WTC11 (cell line): ENCODE data around the gene SDK2. TPM values are rescaled to one million over a fixed set of nuclear protein-coding genes. Genes with fewer than 3 reads are reported as not detected.

Experiments used
- ATAC-seq: fragments of 200-7000 bp; cut with Tn5 transposase; 2 replicates; pipeline ENCODE4 v1.10.0; 2021; ENCODE audit warnings: mild to moderate bottlenecking, moderate library complexity
- CTCF ChIA-PET: fragments of 300-600 bp; sonication (Branson Sonifier 250); formaldehyde crosslinking; loops from one replicate; lab custom pipeline; 2021; ENCODE audit warnings: antibody characterized with exemption; lab: Charles Lee
- POLR2A ChIA-PET: fragments of 350-600 bp; sonication (Branson Sonifier 250); formaldehyde crosslinking; loops from one replicate; lab custom pipeline; 2021; ENCODE audit warnings: antibody characterized with exemption; lab: Charles Lee
- DNase-seq: peaks from one replicate; pipeline ENCODE4 v3.0.0; 2021; ENCODE audit warnings: low spot score
- H3K27ac Mint-ChIP-seq: 2 replicates; pipeline ENCODE4 v1.8.0; 2021; ENCODE audit warnings: mixed read lengths
- H3K27me3 Mint-ChIP-seq: 2 replicates; pipeline ENCODE4 v1.8.0; 2021; ENCODE audit warnings: low read depth, mild to moderate bottlenecking, moderate library complexity, mixed read lengths
- H3K36me3 Mint-ChIP-seq: 2 replicates; pipeline ENCODE4 v1.8.0; 2021; ENCODE audit warnings: mixed read lengths
- H3K4me1 Mint-ChIP-seq: 2 replicates; pipeline ENCODE4 v1.8.0; 2022; ENCODE audit warnings: mixed read lengths
- H3K4me3 Mint-ChIP-seq: 2 replicates; pipeline ENCODE4 v1.8.0; 2021; ENCODE audit warnings: mild to moderate bottlenecking, moderate library complexity, mixed read lengths
- H3K9me3 Mint-ChIP-seq: 2 replicates; pipeline ENCODE4 v1.8.0; 2021; ENCODE audit warnings: mixed read lengths
- ATF1 ChIP-seq: sonication (generic); formaldehyde crosslinking; IDR thresholded peaks from 2 replicates; pipeline ENCODE4 v1.8.1; 2023; ENCODE audit warnings: mild to moderate bottlenecking, moderate library complexity, missing genetic modification reagents
- ESRRA ChIP-seq: sonication (generic); formaldehyde crosslinking; IDR thresholded peaks from 2 replicates; pipeline ENCODE4 v1.8.1; 2022; ENCODE audit warnings: mild to moderate bottlenecking, missing genetic modification reagents, borderline replicate concordance
- MYBL2 ChIP-seq: sonication (generic); formaldehyde crosslinking; IDR thresholded peaks from 2 replicates; pipeline ENCODE4 v1.8.1; 2023; ENCODE audit warnings: mild to moderate bottlenecking, moderate library complexity, missing genetic modification reagents
- NFE2L1 ChIP-seq: sonication (generic); formaldehyde crosslinking; IDR thresholded peaks from 2 replicates; pipeline ENCODE4 v1.8.1; 2023; ENCODE audit warnings: missing genetic modification reagents
- NR1H2 ChIP-seq: sonication (generic); formaldehyde crosslinking; IDR thresholded peaks from 2 replicates; pipeline ENCODE4 v1.9.0; 2021; ENCODE audit warnings: mild to moderate bottlenecking, moderate library complexity, missing genetic modification reagents
- NR2C2 ChIP-seq: sonication (generic); formaldehyde crosslinking; IDR thresholded peaks from 2 replicates; pipeline ENCODE4 v1.8.0; 2022; ENCODE audit warnings: mild to moderate bottlenecking, missing genetic modification reagents
- RORB ChIP-seq: fragments of 250-450 bp; sonication (Bioruptor Pico); IDR thresholded peaks from 2 replicates; pipeline ENCODE4 v1.9.0; 2021; ENCODE audit warnings: mild to moderate bottlenecking
- SMAD4 ChIP-seq: sonication (generic); formaldehyde crosslinking; IDR thresholded peaks from 2 replicates; pipeline ENCODE4 v1.8.0; 2022; ENCODE audit warnings: mild to moderate bottlenecking, missing genetic modification reagents
- ZNF219 ChIP-seq: sonication (generic); formaldehyde crosslinking; IDR thresholded peaks from 2 replicates; pipeline ENCODE4 v1.8.0; 2023; ENCODE audit warnings: missing genetic modification reagents, mild to moderate bottlenecking, borderline replicate concordance
- ZNF317 ChIP-seq: sonication (generic); formaldehyde crosslinking; IDR thresholded peaks from 2 replicates; pipeline ENCODE4 v1.8.1; 2023; ENCODE audit warnings: low read depth, mild to moderate bottlenecking, moderate library complexity, missing genetic modification reagents, borderline replicate concordance
- ZNF671 ChIP-seq: fragments of 250-450 bp; sonication (Bioruptor Pico); IDR thresholded peaks from 2 replicates; pipeline ENCODE4 v1.8.0; 2021; ENCODE audit warnings: mild to moderate bottlenecking
- total RNA-seq: library from RNA; stranded (reverse); gene quantifications from 3 replicates; pipeline ENCODE4 v1.2.3, GENCODE V29; 2021
- TF ChIP-seq, protein P1 (sequence below): sonication (generic); formaldehyde crosslinking; IDR thresholded peaks from 2 replicates; pipeline ENCODE4 v1.8.0; 2022; ENCODE audit warnings: mild to moderate bottlenecking, missing genetic modification reagents
- TF ChIP-seq, protein P2 (sequence below): sonication (generic); formaldehyde crosslinking; IDR thresholded peaks from 2 replicates; pipeline ENCODE4 v1.8.1; 2022; ENCODE audit warnings: low read depth, missing genetic modification reagents, borderline replicate concordance
- TF ChIP-seq, protein P3 (sequence below): fragments of 250-450 bp; sonication (Bioruptor Pico); IDR thresholded peaks from 2 replicates; pipeline ENCODE4 v1.9.0; 2021; ENCODE audit warnings: moderate library complexity, mild to moderate bottlenecking, inconsistent platforms, borderline replicate concordance
- TF ChIP-seq, protein P4 (sequence below): sonication (generic); formaldehyde crosslinking; IDR thresholded peaks from 2 replicates; pipeline ENCODE4 v1.8.1; 2023; ENCODE audit warnings: mild to moderate bottlenecking, missing genetic modification reagents
- TF ChIP-seq, protein P5 (sequence below): sonication (generic); formaldehyde crosslinking; IDR thresholded peaks from 2 replicates; pipeline ENCODE4 v1.8.0; 2022; ENCODE audit warnings: mild to moderate bottlenecking, missing genetic modification reagents
- TF ChIP-seq, protein P6 (sequence below): sonication (generic); formaldehyde crosslinking; IDR thresholded peaks from 2 replicates; pipeline ENCODE4 v1.8.1; 2022; ENCODE audit warnings: mild to moderate bottlenecking, missing genetic modification reagents, moderate library complexity, borderline replicate concordance
- TF ChIP-seq, protein P7 (sequence below): sonication (generic); formaldehyde crosslinking; IDR thresholded peaks from 2 replicates; pipeline ENCODE4 v1.8.1; 2023; ENCODE audit warnings: mild to moderate bottlenecking, moderate library complexity, missing genetic modification reagents
- TF ChIP-seq, protein P8 (sequence below): sonication (generic); formaldehyde crosslinking; IDR thresholded peaks from 2 replicates; pipeline ENCODE4 v1.8.1; 2022; ENCODE audit warnings: mild to moderate bottlenecking, moderate library complexity, missing genetic modification reagents

The SDK2 gene
- total RNA-seq, 1 experiment from 2014 or later = 14.8 TPM

DNA sequence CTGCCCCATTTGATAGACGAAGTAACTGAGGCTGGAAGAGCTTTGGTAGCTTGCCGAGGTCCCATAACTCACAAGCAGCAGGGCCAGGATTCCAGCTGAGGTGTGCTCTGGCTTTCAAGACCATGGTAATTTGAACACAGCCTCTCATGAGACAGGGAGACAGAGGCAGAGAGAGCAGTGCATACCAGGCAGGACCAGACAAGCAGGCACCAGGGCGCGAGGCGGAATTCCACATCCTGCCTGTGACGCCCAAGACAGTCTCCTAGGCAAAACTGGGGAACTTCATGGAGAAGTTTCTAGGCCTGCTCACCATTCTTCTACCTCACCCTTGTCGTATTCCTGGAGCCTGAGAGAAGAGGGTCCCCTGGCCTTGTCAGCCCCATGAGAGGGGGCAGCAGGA lies 19.2 kb downstream of the SDK2 start (continued):
- TF ChIP-seq, protein P1, sequence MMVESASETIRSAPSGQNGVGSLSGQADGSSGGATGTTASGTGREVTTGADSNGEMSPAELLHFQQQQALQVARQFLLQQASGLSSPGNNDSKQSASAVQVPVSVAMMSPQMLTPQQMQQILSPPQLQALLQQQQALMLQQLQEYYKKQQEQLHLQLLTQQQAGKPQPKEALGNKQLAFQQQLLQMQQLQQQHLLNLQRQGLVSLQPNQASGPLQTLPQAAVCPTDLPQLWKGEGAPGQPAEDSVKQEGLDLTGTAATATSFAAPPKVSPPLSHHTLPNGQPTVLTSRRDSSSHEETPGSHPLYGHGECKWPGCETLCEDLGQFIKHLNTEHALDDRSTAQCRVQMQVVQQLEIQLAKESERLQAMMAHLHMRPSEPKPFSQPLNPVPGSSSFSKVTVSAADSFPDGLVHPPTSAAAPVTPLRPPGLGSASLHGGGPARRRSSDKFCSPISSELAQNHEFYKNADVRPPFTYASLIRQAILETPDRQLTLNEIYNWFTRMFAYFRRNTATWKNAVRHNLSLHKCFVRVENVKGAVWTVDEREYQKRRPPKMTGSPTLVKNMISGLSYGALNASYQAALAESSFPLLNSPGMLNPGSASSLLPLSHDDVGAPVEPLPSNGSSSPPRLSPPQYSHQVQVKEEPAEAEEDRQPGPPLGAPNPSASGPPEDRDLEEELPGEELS = no peak
- no peak for TF ChIP-seq NR2C2 (CRISPR knock-in tag)
- no peak for TF ChIP-seq MYBL2
- no peak for TF ChIP-seq RORB (CRISPR knock-in tag)

DNA sequence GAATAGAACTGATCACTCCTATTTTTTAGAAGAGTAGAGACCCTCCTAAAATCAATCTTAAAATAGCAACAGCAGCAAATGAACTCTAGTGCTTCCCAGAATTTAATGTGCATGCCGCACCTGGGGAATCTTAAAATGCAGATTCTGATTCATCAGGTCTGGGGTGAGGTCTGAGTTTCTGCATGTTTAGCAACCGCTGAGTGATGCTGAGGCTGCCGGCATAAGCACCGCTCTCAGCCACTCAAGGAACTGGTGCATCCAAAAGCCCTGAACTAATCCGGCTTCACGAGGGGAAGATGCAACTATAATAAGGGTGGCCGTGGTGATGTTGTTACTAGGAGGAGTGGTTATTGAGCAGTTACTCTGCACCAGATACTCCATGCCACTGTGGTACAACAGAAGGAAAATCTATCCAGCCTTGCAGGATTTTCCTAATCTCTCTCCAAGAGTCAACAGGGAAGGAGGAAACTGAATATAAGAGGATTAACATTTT lies 19.7 kb downstream of the SDK2 start:
- ChIA-PET CTCF (interaction anchor here (1.8 kb wide), 1 partner anchor 29 kb away, joined by 4 read pairs; no protein-coding TSS in a partner anchor), POLR2A (no interaction called here)
- Mint-ChIP-seq H3K36me3 (peaks cover 7% of the 10 kb centered on the region), H3K27ac (no peak overlapping the region), H3K4me3 (no peak overlapping the region), H3K27me3 (peaks cover 3% of the 10 kb centered on the region; the same call in 1 of the 2 replicates), H3K4me1 (peaks cover 56% of the 10 kb centered on the region)
- DNase-seq = no peak
- ATAC-seq = no peak
- TF ChIP-seq, protein P2, sequence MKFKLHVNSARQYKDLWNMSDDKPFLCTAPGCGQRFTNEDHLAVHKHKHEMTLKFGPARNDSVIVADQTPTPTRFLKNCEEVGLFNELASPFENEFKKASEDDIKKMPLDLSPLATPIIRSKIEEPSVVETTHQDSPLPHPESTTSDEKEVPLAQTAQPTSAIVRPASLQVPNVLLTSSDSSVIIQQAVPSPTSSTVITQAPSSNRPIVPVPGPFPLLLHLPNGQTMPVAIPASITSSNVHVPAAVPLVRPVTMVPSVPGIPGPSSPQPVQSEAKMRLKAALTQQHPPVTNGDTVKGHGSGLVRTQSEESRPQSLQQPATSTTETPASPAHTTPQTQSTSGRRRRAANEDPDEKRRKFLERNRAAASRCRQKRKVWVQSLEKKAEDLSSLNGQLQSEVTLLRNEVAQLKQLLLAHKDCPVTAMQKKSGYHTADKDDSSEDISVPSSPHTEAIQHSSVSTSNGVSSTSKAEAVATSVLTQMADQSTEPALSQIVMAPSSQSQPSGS (CRISPR knock-in tag) = no peak
- TF ChIP-seq, protein P3, sequence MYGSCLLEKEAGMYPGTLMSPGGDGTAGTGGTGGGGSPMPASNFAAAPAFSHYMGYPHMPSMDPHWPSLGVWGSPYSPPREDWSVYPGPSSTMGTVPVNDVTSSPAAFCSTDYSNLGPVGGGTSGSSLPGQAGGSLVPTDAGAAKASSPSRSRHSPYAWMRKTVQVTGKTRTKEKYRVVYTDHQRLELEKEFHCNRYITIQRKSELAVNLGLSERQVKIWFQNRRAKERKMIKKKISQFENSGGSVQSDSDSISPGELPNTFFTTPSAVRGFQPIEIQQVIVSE (CRISPR knock-in tag) = no peak
- TF ChIP-seq, protein P4, sequence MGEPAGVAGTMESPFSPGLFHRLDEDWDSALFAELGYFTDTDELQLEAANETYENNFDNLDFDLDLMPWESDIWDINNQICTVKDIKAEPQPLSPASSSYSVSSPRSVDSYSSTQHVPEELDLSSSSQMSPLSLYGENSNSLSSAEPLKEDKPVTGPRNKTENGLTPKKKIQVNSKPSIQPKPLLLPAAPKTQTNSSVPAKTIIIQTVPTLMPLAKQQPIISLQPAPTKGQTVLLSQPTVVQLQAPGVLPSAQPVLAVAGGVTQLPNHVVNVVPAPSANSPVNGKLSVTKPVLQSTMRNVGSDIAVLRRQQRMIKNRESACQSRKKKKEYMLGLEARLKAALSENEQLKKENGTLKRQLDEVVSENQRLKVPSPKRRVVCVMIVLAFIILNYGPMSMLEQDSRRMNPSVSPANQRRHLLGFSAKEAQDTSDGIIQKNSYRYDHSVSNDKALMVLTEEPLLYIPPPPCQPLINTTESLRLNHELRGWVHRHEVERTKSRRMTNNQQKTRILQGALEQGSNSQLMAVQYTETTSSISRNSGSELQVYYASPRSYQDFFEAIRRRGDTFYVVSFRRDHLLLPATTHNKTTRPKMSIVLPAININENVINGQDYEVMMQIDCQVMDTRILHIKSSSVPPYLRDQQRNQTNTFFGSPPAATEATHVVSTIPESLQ (CRISPR knock-in tag) = no peak
- TF ChIP-seq SMAD4 = no peak
- no peak for TF ChIP-seq ZNF671 (CRISPR knock-in tag)
- TF ChIP-seq NR1H2 = no peak
- TF ChIP-seq MYBL2 = no peak
- TF ChIP-seq, protein P5, sequence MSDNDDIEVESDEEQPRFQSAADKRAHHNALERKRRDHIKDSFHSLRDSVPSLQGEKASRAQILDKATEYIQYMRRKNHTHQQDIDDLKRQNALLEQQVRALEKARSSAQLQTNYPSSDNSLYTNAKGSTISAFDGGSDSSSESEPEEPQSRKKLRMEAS = no peak
- TF ChIP-seq, protein P6, sequence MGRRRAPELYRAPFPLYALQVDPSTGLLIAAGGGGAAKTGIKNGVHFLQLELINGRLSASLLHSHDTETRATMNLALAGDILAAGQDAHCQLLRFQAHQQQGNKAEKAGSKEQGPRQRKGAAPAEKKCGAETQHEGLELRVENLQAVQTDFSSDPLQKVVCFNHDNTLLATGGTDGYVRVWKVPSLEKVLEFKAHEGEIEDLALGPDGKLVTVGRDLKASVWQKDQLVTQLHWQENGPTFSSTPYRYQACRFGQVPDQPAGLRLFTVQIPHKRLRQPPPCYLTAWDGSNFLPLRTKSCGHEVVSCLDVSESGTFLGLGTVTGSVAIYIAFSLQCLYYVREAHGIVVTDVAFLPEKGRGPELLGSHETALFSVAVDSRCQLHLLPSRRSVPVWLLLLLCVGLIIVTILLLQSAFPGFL (CRISPR knock-in tag) = no peak
- TF ChIP-seq ZNF219 (CRISPR knock-in tag) = no peak
- TF ChIP-seq, all 79 proteins: peak for 0
- peaks cover 6% of the 10 kb centered on the region for H3K9me3 Mint-ChIP-seq

DNA sequence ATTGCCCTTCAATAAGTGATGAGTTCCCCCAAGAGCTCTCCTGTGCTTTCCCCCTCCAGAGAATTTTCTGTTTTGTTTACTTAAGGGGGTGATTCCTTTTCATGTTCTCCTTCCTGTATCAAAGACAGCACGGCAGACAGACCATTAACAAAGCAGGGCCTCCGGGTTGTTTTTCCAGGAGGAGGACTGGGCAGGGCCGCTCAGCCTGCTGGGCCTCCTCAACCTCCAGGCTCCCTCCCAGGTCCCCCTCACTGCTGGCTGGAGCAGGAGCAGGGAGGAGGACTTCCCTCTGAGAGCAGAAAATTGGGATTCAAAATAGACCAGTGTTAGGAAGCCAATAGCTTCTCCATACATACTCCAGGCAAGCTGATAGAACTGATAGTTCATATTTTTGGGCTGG lies 20.4 kb downstream of the SDK2 start:
- no peak overlapping the region for H3K4me3 Mint-ChIP-seq
- H3K27me3 Mint-ChIP-seq = peaks cover 3% of the 10 kb centered on the region; the same call in 1 of the 2 replicates
- H3K4me1 Mint-ChIP-seq = peaks cover 49% of the 10 kb centered on the region
- ChIA-PET CTCF (interaction anchor here (1.3 to 1.8 kb wide), 2 partner anchors 20 to 28 kb away, joined by 3 to 4 read pairs; partner anchors contain the start of gene SDK2), POLR2A (no interaction called here)
- peaks cover 12% of the 10 kb centered on the region for H3K9me3 Mint-ChIP-seq
- no peak overlapping the region for H3K27ac Mint-ChIP-seq
- DNase-seq (no peak), ATAC-seq (no peak; the same call in 1 of the 2 replicates)
- H3K36me3 Mint-ChIP-seq = peaks cover 14% of the 10 kb centered on the region
- no peak for TF ChIP-seq NFE2L1
- TF ChIP-seq MYBL2 = no peak
- no peak for TF ChIP-seq ZNF317 (CRISPR knock-in tag)
- TF ChIP-seq ATF1 (CRISPR knock-in tag) = no peak
- TF ChIP-seq ESRRA (CRISPR knock-in tag) = no peak
- TF ChIP-seq NR1H2 = no peak
- TF ChIP-seq, protein P7, sequence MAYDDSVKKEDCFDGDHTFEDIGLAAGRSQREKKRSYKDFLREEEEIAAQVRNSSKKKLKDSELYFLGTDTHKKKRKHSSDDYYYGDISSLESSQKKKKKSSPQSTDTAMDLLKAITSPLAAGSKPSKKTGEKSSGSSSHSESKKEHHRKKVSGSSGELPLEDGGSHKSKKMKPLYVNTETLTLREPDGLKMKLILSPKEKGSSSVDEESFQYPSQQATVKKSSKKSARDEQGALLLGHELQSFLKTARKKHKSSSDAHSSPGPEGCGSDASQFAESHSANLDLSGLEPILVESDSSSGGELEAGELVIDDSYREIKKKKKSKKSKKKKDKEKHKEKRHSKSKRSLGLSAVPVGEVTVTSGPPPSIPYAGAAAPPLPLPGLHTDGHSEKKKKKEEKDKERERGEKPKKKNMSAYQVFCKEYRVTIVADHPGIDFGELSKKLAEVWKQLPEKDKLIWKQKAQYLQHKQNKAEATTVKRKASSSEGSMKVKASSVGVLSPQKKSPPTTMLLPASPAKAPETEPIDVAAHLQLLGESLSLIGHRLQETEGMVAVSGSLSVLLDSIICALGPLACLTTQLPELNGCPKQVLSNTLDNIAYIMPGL (CRISPR knock-in tag) = no peak
- TF ChIP-seq, protein P8, sequence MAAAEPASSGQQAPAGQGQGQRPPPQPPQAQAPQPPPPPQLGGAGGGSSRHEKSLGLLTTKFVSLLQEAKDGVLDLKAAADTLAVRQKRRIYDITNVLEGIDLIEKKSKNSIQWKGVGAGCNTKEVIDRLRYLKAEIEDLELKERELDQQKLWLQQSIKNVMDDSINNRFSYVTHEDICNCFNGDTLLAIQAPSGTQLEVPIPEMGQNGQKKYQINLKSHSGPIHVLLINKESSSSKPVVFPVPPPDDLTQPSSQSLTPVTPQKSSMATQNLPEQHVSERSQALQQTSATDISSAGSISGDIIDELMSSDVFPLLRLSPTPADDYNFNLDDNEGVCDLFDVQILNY (CRISPR knock-in tag) = no peak
